ENCODE measurements around the gene TIMM29.

DNA sequence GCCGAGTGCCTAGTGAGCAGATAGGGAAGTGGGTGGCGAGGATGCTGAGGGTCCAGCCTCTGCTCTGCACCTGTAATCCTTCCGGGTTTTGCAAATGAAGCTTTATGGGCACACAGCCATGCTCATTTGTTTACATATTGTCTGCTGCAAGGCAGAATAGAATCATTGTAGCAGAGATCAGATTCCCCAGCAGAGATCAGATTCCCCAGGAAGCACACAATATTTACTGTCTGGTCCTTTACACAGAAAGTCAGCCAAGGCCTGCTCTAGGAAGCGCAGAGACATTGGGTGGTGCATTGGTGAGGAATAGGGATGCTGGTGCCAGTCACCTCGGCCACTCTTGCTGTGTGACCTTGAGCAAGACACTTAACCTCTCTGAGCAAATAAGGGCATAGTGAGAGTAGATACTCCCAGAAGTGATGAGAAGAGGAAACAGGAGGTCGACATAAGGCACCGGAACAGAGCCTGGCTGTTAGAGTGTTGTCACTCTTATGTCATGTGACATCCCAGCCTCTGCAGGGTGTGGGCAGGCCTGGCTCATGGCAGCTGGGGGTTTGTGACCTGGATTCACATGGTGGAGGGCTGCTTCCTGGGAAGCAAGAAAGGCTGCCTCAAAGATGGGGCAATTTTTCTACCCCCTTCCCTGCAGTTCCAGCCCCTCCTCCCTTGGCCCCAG is 31.6 kb upstream of the TIMM29 start:
- TF ChIP-seq, protein P1, sequence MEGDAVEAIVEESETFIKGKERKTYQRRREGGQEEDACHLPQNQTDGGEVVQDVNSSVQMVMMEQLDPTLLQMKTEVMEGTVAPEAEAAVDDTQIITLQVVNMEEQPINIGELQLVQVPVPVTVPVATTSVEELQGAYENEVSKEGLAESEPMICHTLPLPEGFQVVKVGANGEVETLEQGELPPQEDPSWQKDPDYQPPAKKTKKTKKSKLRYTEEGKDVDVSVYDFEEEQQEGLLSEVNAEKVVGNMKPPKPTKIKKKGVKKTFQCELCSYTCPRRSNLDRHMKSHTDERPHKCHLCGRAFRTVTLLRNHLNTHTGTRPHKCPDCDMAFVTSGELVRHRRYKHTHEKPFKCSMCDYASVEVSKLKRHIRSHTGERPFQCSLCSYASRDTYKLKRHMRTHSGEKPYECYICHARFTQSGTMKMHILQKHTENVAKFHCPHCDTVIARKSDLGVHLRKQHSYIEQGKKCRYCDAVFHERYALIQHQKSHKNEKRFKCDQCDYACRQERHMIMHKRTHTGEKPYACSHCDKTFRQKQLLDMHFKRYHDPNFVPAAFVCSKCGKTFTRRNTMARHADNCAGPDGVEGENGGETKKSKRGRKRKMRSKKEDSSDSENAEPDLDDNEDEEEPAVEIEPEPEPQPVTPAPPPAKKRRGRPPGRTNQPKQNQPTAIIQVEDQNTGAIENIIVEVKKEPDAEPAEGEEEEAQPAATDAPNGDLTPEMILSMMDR (IDR thresholded peaks at IDR 0.05; ENCODE audit: low read depth, low read length) = no peak
- no peak for TF ChIP-seq EZH2phosphoT487 (IDR thresholded peaks at IDR 0.05; ENCODE audit: low read depth)
